Renal cortex interstitium (tissue), 3 donors: ENCODE measurements around the gene MMD2. TPM values are rescaled to one million over a fixed set of nuclear protein-coding genes. Genes with fewer than 3 reads are reported as not detected.

Experiments used
- polyA plus RNA-seq, 3 donors: library from polyadenylated mRNA; unstranded; fragments of 120-200 nt; gene quantifications; one replicate each; pipeline ENCODE4 v1.2.1, GENCODE V29; 2013; ENCODE audit not compliant: insufficient read length in 3 of 3

The MMD2 gene
- polyA plus RNA-seq, 3 donors = 0.07 TPM; not detected in 2

Other genes with a start within 250 kb of the MMD2 start
- gene AP5Z1, start 183.6 kb downstream of the MMD2 start, polyA plus RNA-seq = 10 to 100 TPM; 14.9 to 31.4 (median 26.5) TPM
- under 1 TPM; 0.09 to 0.12 (median 0.10) TPM for gene PAPOLB, start 97.2 kb downstream of the MMD2 start, polyA plus RNA-seq
- 1 to 10 TPM; 2.1 to 3.5 (median 2.8) TPM for gene RADIL, start 75.5 kb downstream of the MMD2 start, polyA plus RNA-seq
- gene RBAK, start 86.7 kb upstream of the MMD2 start, polyA plus RNA-seq = 10 to 100 TPM; 21.4 to 23.4 (median 22.3) TPM
- gene WIPI2, start 231.0 kb upstream of the MMD2 start, polyA plus RNA-seq = 10 to 100 TPM; 65.5 to 73.9 (median 73.3) TPM